Measurements from ENCODE around the gene DUSP8. TPM values are rescaled to one million over a fixed set of nuclear protein-coding genes. Genes with fewer than 3 reads are reported as not detected.

The DUSP8 gene
- total RNA-seq, 1 donor from 2014 or later: 27.0 TPM

GRCh38 chr11:1547467-1548098, 24.5 kb downstream of the DUSP8 start:
- Histone ChIP-seq H3K4me3 (peak overlapping the region; percentile 46 to 70), H3K27me3 (no peaks in the 10 kb centered on the region), H3K36me3 (no peaks in the 10 kb centered on the region), H3K9me3 (no peaks in the 10 kb centered on the region), H3K4me1 (peaks cover 8 to 28% of the 10 kb centered on the region in 2 donors), H3K27ac (peak overlapping the region; percentile 75 to 87)
- no peak for DNase-seq (ENCODE audit: low spot score in 2 of 2)
- TF ChIP-seq, protein P1, sequence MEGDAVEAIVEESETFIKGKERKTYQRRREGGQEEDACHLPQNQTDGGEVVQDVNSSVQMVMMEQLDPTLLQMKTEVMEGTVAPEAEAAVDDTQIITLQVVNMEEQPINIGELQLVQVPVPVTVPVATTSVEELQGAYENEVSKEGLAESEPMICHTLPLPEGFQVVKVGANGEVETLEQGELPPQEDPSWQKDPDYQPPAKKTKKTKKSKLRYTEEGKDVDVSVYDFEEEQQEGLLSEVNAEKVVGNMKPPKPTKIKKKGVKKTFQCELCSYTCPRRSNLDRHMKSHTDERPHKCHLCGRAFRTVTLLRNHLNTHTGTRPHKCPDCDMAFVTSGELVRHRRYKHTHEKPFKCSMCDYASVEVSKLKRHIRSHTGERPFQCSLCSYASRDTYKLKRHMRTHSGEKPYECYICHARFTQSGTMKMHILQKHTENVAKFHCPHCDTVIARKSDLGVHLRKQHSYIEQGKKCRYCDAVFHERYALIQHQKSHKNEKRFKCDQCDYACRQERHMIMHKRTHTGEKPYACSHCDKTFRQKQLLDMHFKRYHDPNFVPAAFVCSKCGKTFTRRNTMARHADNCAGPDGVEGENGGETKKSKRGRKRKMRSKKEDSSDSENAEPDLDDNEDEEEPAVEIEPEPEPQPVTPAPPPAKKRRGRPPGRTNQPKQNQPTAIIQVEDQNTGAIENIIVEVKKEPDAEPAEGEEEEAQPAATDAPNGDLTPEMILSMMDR (IDR thresholded peaks at IDR 0.05): no peak
- intact Hi-C loops (cut with DNase I): loop anchor here (1.0 to 5.0 kb wide), 3 partner anchors 11 to 315 kb away; partner anchors contain the start of gene IFITM10

- intact Hi-C loops (cut with DNase I): loop anchor here (1.0 to 5.0 kb wide), 3 partner anchors 28 to 316 kb away; partner anchors contain the start of gene IFITM10
- Histone ChIP-seq H3K27ac (peak overlapping the region; percentile 75 to 87), H3K27me3 (no peaks in the 10 kb centered on the region), H3K4me3 (peak overlapping the region; percentile 46 to 70), H3K4me1 (peaks cover 8 to 24% of the 10 kb centered on the region in 2 donors), H3K9me3 (no peaks in the 10 kb centered on the region), H3K36me3 (no peaks in the 10 kb centered on the region)
- TF ChIP-seq, protein P1 (IDR thresholded peaks at IDR 0.05): peak; percentile 75 to 94 (median 86)
- peak in 1 of 2 donors; percentile 77 for DNase-seq (ENCODE audit: low spot score in 2 of 2)
Observed at GRCh38 chr11:1546536-1547466, 25.3 kb downstream of the DUSP8 start.

- Histone ChIP-seq H3K36me3 (no peaks in the 10 kb centered on the region), H3K4me1 (peaks cover 8 to 24% of the 10 kb centered on the region in 2 donors), H3K27me3 (no peaks in the 10 kb centered on the region), H3K9me3 (no peaks in the 10 kb centered on the region), H3K27ac (no peak overlapping the region), H3K4me3 (peak overlapping the region in 1 of 2 donors; percentile 70)
- TF ChIP-seq, protein P1 (IDR thresholded peaks at IDR 0.05): no peak
- no peak for DNase-seq (ENCODE audit: low spot score in 2 of 2)
- intact Hi-C loops (cut with DNase I): loop anchor here (1.0 to 5.0 kb wide), 3 partner anchors 28 to 316 kb away; partner anchors contain the start of gene IFITM10
Observed at GRCh38 chr11:1546077-1546535, 26.0 kb downstream of the DUSP8 start.

- Histone ChIP-seq H3K27me3 (no peaks in the 10 kb centered on the region), H3K9me3 (no peaks in the 10 kb centered on the region), H3K36me3 (no peaks in the 10 kb centered on the region), H3K27ac (no peak overlapping the region), H3K4me1 (peaks cover 8 to 24% of the 10 kb centered on the region in 2 donors), H3K4me3 (no peak overlapping the region)
- TF ChIP-seq, protein P1 (IDR thresholded peaks at IDR 0.05): no peak
- intact Hi-C loops (cut with DNase I): loop anchor here (5.0 kb wide), 2 partner anchors 207 to 317 kb away; partner anchors contain the start of gene IFITM10
- DNase-seq (ENCODE audit: low spot score in 2 of 2): no peak
Observed at GRCh38 chr11:1545432-1545831, 26.6 kb downstream of the DUSP8 start.

DNA sequence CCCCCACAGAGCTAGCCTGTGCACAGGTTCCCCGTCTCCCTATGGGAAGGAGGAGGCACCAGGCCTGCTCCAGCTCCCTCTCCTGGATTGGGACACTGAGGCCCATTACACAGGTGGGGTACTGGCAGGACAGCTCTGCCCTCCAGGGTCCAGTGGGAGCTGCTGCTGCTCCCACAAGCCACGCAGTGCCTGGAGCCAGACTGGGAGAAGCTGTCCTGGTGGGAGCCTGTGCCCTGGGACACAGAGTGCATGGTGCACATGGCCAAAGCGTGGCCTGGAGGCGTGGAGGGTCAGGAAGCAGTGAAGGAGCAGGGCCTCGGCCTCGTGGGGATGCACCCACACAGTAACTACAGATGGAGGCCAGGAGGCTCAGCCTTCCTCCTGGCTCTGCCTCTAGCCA, 27.5 kb downstream of the DUSP8 start:
- intact Hi-C loops (cut with DNase I): no loop called here
- Histone ChIP-seq H3K9me3 (no peaks in the 10 kb centered on the region), H3K4me1 (peaks cover 8 to 24% of the 10 kb centered on the region in 2 donors), H3K36me3 (no peaks in the 10 kb centered on the region), H3K27me3 (no peaks in the 10 kb centered on the region), H3K27ac (no peak overlapping the region), H3K4me3 (no peak overlapping the region)
- no peak for DNase-seq (ENCODE audit: low spot score in 2 of 2)
- TF ChIP-seq, protein P1 (IDR thresholded peaks at IDR 0.05): no peak

All from ascending aorta (tissue), 2 donors.